VCaP (cell line): ENCODE data around the gene NDE1.

Source experiments
- H3K27ac ChIP-seq: fragments of 450-650 bp; 2 replicates; pipeline ENCODE4 v1.5.1; 2017
- CTCF ChIP-seq: fragments of 450-650 bp; conservative IDR thresholded peaks from 2 replicates; pipeline ENCODE4 v1.5.1; 2017; ENCODE audit warnings: mild to moderate bottlenecking, moderate library complexity

NDE1 gene

DNA sequence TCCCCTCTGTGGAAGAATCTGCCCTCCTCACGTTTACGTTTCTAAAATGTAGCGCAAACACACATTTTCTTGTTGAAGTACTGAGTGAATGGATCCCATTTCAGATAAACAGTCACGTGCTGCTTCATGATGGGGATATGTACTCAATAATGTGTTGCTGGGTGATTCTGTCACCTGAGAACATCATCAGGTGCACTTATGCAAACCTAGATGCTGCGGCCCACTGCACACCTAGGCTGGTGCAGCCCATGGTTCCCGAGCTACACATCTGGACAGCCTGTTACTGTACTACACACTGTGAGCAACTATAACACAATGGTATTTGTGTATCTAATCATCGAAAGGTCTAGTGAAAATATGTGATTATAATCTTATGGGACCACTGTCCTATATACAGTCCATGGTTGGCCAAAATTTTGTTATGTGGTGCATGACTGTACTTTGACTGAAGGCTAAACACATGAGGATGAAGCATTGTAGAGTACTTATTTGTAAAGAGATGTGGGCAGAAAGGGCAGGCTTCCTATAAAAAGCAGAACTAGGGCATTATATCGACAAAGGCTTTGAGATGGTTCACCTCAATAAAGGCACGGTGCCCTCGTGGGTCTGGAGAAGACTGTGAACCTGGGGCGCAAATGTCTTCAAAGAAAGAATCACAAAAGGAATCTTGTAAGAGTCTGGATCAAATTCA is 33.4 kb upstream of the NDE1 start:
- no peak for TF ChIP-seq CTCF

DNA sequence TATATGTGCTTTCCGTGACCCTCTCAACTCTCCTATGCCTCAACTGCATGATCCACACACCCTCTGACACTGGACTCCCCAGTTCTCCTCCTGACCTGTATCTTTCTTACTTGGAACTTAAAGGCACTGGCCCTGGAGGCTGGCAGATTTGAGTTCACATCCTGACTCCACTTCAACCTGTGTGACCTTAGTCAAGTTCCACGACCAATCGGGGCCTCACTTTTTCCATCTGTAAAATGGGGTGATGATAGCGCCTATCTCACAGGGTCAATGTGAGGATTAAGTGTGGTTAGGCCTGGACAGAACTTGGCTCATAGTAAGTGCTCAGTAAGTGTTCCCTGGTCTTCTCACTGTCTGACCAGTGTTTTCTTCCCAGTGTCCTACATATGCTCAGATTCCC is 32.1 kb upstream of the NDE1 start:
- no peak overlapping the region for H3K27ac ChIP-seq
- TF ChIP-seq CTCF: no peak

More for the DNA sequence above, 33.4 kb upstream of the NDE1 start:
- no peak overlapping the region for H3K27ac ChIP-seq

DNA sequence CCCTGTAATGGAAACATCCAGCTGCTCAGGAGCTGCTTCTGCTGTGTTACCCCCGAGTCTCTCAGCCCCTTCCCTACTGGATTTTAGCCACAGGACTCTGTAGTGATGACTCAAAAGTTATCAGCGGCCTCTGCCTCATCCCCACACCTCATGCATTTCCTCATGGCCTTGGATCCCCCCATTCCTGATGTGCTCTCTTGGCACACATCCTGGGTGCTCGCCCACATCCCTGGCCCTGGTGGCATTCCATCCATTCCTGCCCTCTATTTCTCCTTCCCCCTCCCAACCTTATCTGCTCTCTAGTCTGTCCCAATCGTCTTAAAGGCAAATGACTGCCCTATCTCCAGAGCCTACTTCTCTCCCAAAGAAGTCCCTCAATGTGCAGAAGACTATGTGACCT is 31.7 kb upstream of the NDE1 start:
- no peak for TF ChIP-seq CTCF
- H3K27ac ChIP-seq: no peak overlapping the region

DNA sequence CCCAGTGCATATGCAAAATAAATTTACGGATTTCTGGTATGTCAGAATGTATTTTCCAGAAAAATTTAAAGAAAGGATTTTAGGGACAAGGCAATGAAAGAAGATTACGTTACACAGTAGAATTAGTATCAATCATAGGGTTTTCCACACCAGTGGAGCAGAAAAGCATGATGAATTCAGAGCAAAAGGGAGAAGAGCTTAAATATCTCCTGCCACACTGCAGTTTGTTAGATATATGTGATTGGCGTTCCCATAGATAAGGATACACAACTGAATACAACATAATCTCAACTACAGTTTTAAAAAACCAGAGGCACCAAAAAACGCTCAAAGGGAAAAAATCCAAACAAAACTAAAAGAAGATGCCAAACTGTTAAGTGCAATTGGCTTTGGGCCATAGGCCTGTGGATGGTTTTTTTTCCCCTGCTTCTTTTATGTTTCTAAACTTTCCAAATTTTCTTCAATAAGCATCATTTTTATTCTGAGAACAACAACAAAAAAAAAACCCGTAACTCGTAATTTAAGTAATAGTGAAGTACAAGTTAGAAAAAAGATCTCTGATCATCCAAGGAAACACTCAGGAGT is 29.3 kb upstream of the NDE1 start:
- no peak for TF ChIP-seq CTCF

GRCh38 chr16:15621456-15621855 is 28.6 kb upstream of the NDE1 start:
- TF ChIP-seq CTCF: no peak

More for the DNA sequence above, 29.3 kb upstream of the NDE1 start:
- H3K27ac ChIP-seq: no peak overlapping the region

DNA sequence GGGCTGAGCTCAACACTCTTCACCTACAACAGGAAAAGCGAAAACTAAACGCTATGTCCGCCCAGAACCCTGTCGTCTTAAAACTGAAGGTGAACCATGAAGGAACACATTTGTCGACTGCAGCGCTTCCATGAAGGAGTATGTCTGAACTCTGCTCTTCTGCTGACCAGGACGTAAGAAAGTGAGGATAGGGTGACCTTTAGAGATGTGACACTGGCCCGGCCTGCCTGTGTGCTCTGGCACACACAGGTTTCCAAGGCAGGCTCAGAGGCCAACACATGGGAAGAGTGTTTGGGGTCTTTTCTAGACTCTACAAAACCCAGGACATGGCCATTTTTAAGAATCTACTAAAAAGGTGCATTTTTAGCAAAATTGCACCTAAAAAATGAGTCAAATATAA is 28.2 kb upstream of the NDE1 start:
- TF ChIP-seq CTCF: no peak
- no peak overlapping the region for H3K27ac ChIP-seq

More at GRCh38 chr16:15621456-15621855, 28.6 kb upstream of the NDE1 start:
- H3K27ac ChIP-seq: no peak overlapping the region

DNA sequence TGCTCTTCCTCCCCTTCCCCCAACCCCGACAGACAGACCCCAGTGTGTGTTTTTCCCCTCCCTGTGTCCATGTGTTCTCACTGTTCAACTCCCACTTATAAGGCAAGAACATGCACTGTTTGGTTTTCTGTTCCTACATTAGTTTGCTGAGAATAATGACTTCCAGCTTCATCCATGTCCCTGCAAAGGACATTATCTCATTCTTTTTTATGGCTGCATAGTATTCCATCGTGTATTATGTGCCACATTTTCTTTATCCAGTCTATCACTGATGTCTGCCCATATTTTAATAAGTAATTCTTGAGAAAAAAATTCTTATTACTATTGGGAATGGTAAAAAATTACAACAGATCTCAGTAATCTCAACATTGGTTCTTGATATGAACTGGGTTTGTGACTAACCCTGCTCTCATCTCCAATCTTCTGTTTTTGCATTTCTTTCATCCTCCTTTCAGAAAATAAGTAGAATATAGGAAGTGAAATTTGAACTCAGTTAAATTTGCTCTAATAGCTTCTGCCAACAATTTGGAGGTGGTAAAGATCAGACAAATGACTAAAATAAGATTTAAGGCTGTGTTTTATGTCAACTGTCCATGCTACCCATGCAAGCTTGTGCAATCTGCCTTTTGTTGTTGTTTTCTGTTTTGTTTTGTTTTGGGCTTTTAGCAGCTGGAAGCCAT is 18.2 kb upstream of the NDE1 start:
- TF ChIP-seq CTCF: no peak
- H3K27ac ChIP-seq: no peak overlapping the region
